ENCODE data around the gene DOK5. TPM values are rescaled to one million over a fixed set of nuclear protein-coding genes. Genes with fewer than 3 reads are reported as not detected.
"Not testable (repeated sequence)": the region's sequence is repeated elsewhere in the genome, so short reads cannot be mapped to it uniquely, and the experiment has no call there.

Gene DOK5
- not detected in 2 replicates for polyA plus RNA-seq (2014; cell fraction: cytosol; rRNA removed)
- not detected in 2 replicates for polyA plus RNA-seq (2014; cell fraction: nucleus; rRNA removed)

- no peak for DNase-seq (ENCODE audit: low spot score)
Observed at GRCh38 chr20:54475334-54476168, at the start of gene DOK5. TSS of gene DOK5 (plus strand) at chr20:54475593. CDS start at chr20:54475947, 354 bp downstream.

- DNase-seq (ENCODE audit: low spot score) = no peak
Observed at GRCh38 chr20:54429364-54429763, 46.0 kb upstream of the DOK5 start.

GRCh38 chr20:54431156-54431944 is 44.0 kb upstream of the DOK5 start:
- no peak for DNase-seq (ENCODE audit: low spot score)

- DNase-seq (ENCODE audit: low spot score) = no peak
Observed at GRCh38 chr20:54432966-54433365, 42.4 kb upstream of the DOK5 start.

- no peak for DNase-seq (ENCODE audit: low spot score)
Observed at GRCh38 chr20:54433636-54434035, 41.8 kb upstream of the DOK5 start.

GRCh38 chr20:54434196-54434595 is 41.2 kb upstream of the DOK5 start:
- DNase-seq (ENCODE audit: low spot score) = no peak

GRCh38 chr20:54435015-54435414 is 40.4 kb upstream of the DOK5 start:
- no peak for DNase-seq (ENCODE audit: low spot score)

GRCh38 chr20:54436410-54436809 is 39.0 kb upstream of the DOK5 start:
- DNase-seq (ENCODE audit: low spot score) = not testable (repeated sequence)

GRCh38 chr20:54438166-54438565 is 37.2 kb upstream of the DOK5 start:
- DNase-seq (ENCODE audit: low spot score) = no peak

GRCh38 chr20:54450207-54450606 is 25.2 kb upstream of the DOK5 start:
- no peak for DNase-seq (ENCODE audit: low spot score)

GRCh38 chr20:54451171-54451570 is 24.2 kb upstream of the DOK5 start:
- DNase-seq (ENCODE audit: low spot score) = no peak

- no peak for DNase-seq (ENCODE audit: low spot score)
Observed at GRCh38 chr20:54452277-54452676, 23.1 kb upstream of the DOK5 start.

GRCh38 chr20:54454982-54455381 is 20.4 kb upstream of the DOK5 start:
- DNase-seq (ENCODE audit: low spot score) = no peak

GRCh38 chr20:54456423-54456822 is 19.0 kb upstream of the DOK5 start:
- no peak for DNase-seq (ENCODE audit: low spot score)

GRCh38 chr20:54456961-54457360 is 18.4 kb upstream of the DOK5 start:
- no peak for DNase-seq (ENCODE audit: low spot score)

GRCh38 chr20:54458219-54458618 is 17.2 kb upstream of the DOK5 start:
- no peak for DNase-seq (ENCODE audit: low spot score)

GRCh38 chr20:54459279-54459678 is 16.1 kb upstream of the DOK5 start:
- no peak for DNase-seq (ENCODE audit: low spot score)

- no peak for DNase-seq (ENCODE audit: low spot score)
Observed at GRCh38 chr20:54464003-54464402, 11.4 kb upstream of the DOK5 start.

- no peak for DNase-seq (ENCODE audit: low spot score)
Observed at GRCh38 chr20:54466127-54466526, 9.3 kb upstream of the DOK5 start.

GRCh38 chr20:54467622-54468021 is 7.8 kb upstream of the DOK5 start:
- no peak for DNase-seq (ENCODE audit: low spot score)

GRCh38 chr20:54468082-54468481 is 7.3 kb upstream of the DOK5 start:
- DNase-seq (ENCODE audit: low spot score) = no peak

GRCh38 chr20:54469293-54469692 is 6.1 kb upstream of the DOK5 start:
- no peak for DNase-seq (ENCODE audit: low spot score)

- no peak for DNase-seq (ENCODE audit: low spot score)
Observed at GRCh38 chr20:54469952-54470351, 5.4 kb upstream of the DOK5 start.
